Left colon (tissue), 2 donors: ENCODE measurements around the gene SRRM5. TPM values are rescaled to one million over a fixed set of nuclear protein-coding genes. Genes with fewer than 3 reads are reported as not detected.
A peak's percentile ranks its signal among the peaks of the same experiment; 100 is the strongest.
"Not testable (repeated sequence)": the region's sequence is repeated elsewhere in the genome, so short reads cannot be mapped to it uniquely, and the experiment has no call there.

Experiments used
- ATAC-seq: fragments of 200-7000 bp; cut with Tn5 transposase; one replicate; pipeline ENCODE4 v1.9.1; 2020; ENCODE audit warnings: mild to moderate bottlenecking, moderate library complexity
- DNase-seq, 2 donors: peaks; one replicate each; pipeline ENCODE4 v3.0.0-alpha.2; 2020
- intact Hi-C, 2 donors: fragments of 100-400 bp; cut with DNase I in 1 of 2; cut with micrococcal nuclease in 1 of 2; formaldehyde crosslinking; loops; one replicate each; pipeline versions ENCODE4 v1.11.2 to v1.14.0; 2022; cut with DNase I, micrococcal nuclease
- total RNA-seq, 2 donors: library from RNA; stranded (reverse); fragmentation: NEBNext Ultra II Directional; extraction: Animal tissue kit (Norgen Biotek cat#: 25700); gene quantifications; one replicate each; pipeline ENCODE4 v1.2.1, GENCODE V29; 2021
- donor health status: DM: no; HTN: no; CAD: no.
- donor health status: DM: yes; HTN: yes; CAD: no.

SRRM5 gene
- total RNA-seq, 2 donors from 2014 or later = 0.14 to 0.73 TPM

- DNase-seq = no peak
- no peak for ATAC-seq
- intact Hi-C loops = no loop called here
These were observed 19.6 kb downstream of the SRRM5 start for GRCh38 chr19:43631491-43631890.

- intact Hi-C loops = no loop called here
- no peak for DNase-seq
- ATAC-seq = no peak
These were observed 21.6 kb downstream of the SRRM5 start for GRCh38 chr19:43633520-43633919.

- DNase-seq = no peak
- intact Hi-C loops = no loop called here
- no peak for ATAC-seq
These were observed 22.2 kb downstream of the SRRM5 start for GRCh38 chr19:43634068-43634467.

GRCh38 chr19:43634506-43634871 lies 22.6 kb downstream of the SRRM5 start:
- DNase-seq = no peak
- intact Hi-C loops = no loop called here

DNA sequence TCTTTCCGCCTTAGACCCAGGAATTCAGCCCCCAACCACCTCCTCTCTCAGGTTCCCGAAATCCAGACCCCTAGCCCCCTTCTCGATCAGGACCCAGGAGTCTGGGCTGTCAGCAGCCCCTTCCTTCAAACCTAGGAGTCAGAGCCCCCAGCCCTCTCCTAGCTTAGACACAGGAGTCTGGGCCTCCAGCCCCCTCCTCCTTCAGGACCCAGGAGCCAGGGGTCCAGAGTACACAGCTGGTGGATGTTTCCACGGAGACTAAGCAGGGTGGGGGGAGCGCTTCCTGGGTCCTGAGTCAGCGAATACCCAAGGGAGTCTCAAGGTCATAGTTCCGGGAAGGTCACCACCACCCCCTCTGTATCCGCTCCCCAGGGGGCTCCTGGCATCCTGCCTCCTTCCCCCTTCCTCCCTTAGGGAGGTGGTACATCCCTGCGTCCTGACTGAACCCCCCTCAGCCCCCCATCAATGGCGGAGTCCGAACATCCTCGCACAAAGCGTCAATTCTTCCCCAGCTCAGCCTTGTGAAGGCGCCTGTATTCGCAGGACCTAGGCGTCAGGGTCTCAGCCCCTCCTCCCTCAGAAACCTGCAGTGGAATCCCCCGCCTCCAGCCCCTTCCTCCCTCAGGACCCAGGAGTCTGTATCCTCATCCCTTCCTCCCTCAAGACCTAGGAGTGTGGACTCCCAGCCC lies 23.1 kb downstream of the SRRM5 start:
- DNase-seq (no peak), ATAC-seq (no peak)
- intact Hi-C loops = no loop called here

More at GRCh38 chr19:43634506-43634871, 22.6 kb downstream of the SRRM5 start:
- ATAC-seq = no peak

DNA sequence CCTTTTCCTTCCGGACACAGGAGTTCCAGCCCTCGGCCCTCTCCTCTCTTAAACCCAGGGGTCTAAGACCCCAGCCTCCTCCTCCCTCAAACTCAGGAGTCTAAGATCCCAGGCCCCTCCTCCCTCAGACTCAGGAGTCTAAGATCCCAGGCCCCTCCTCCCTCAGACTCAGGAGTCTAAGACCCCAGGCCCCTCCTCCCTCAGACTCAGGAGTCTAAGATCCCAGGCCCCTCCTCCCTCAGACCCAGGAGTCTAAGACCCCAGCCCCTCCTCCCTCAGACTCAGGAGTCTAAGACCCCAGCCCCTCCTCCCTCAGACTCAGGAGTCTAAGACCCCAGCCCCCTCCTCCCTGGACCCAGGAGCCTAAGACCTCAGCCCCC lies 23.7 kb downstream of the SRRM5 start:
- DNase-seq, ATAC-seq, intact Hi-C loops: not testable (repeated sequence)

DNA sequence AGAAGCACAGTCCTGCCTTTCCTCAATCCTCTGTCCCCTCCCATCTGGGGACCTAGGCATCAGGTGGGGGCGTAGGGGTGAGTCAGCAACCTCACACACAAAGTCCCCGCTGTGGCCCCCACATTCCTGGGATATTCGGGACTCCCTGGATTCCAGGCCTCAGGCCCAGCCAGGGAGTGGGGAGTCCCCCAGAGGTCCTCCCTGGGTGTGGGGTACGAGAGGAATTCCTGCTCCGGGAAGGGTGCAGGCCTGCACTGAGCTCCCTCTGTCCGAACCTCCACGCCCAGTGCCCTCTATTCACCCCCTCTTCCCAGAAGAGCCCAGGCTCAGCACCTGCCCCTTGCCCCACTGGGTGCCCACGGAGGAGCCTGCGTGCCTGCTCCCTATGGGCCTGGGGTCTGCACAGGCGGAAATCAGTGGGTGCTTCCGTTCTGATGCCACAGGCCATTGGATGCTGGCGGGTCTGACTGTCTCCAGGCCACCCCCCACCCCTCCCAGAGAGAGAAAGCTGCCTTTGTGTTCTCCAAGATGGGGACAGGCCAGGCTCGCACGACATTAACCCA lies 24.3 kb downstream of the SRRM5 start:
- DNase-seq (no peak), ATAC-seq (no peak)
- intact Hi-C loops = no loop called here

- ATAC-seq (no peak), DNase-seq (no peak)
- intact Hi-C loops = no loop called here
These were observed 26.5 kb downstream of the SRRM5 start for GRCh38 chr19:43638214-43638994.

GRCh38 chr19:43638995-43639518 lies 27.2 kb downstream of the SRRM5 start:
- ATAC-seq = no peak
- intact Hi-C loops = no loop called here

GRCh38 chr19:43639519-43640423 lies 27.9 kb downstream of the SRRM5 start, which contains the start of gene CADM4:
Gene CADM4, minus strand, starts transcription at chr19:43639850. Its CDS starts 60 bp downstream, at chr19:43639790.
- peak; percentile 40 to 48 for DNase-seq
- intact Hi-C loops = loop anchor here in 1 of 2 donors (5.0 kb wide), 1 partner anchor 82 kb away; no protein-coding TSS in a partner anchor
- peak; percentile 89 for ATAC-seq

More at GRCh38 chr19:43638995-43639518, 27.2 kb downstream of the SRRM5 start:
- DNase-seq = no peak

DNA sequence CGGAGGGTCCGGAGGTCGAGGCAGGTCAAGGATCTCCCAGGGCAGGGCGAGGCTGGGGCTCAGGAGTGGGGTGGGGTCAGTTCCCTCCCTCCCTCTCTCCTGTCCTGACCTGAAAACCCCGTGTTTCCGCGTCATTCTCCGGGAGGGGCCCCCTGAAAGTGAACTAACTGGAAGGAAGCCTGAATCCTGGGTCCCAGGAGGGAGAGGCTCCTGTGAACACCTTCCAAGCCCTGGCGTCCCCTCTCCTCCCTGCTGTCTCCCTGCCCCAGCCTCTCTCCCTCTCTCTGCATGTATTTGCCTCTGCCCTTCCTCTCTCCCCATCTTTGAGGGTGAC lies 28.5 kb downstream of the SRRM5 start:
- DNase-seq (no peak), ATAC-seq (no peak)
- intact Hi-C loops = loop anchor here in 1 of 2 donors (5.0 kb wide), 1 partner anchor 83 kb away; no protein-coding TSS in a partner anchor

DNA sequence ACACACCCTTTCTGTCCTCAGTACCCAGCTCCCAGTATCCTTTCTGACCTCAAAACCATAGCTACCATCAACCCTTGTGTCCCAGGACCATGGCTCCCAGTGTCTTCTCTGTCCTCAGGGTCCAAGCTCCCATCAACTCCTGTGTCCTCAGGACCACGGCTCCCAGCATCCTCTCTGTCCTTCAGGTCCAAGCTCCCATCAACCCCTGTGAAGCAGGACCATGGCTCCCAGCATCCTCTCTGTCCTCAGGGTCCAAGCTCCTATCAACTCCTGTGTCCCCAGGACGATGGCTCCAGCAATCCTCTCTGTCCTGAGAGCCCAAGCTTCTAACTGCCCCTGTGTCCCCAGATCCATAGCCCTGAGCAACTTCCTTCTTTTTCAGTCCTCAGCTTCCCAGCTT lies 29.4 kb downstream of the SRRM5 start:
- intact Hi-C loops = loop anchor here in 1 of 2 donors (5.0 kb wide), 1 partner anchor 84 kb away; no protein-coding TSS in a partner anchor
- ATAC-seq = no peak
- no peak for DNase-seq

DNA sequence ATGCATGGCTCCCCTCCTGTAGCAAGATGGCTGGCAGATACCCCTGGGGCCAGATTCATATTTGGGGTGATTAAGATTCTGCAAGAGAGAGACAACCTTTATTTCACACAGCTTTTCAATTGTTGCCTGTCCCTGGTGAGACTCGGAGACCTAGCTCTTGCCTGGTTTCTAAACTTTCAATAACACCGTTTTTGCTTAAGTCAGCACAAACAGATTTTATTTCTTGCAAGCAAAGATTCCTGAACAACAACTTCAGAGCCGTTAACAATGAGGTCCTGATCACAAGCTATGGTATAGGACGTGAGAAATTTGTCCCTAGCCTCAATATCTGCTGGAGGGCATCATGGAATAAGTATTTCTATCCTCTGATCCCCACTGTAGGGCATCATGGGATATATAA lies 30.6 kb downstream of the SRRM5 start:
- no peak for ATAC-seq
- DNase-seq = no peak
- intact Hi-C loops = loop anchor here in 1 of 2 donors (5.0 kb wide), 1 partner anchor 85 kb away; no protein-coding TSS in a partner anchor

DNA sequence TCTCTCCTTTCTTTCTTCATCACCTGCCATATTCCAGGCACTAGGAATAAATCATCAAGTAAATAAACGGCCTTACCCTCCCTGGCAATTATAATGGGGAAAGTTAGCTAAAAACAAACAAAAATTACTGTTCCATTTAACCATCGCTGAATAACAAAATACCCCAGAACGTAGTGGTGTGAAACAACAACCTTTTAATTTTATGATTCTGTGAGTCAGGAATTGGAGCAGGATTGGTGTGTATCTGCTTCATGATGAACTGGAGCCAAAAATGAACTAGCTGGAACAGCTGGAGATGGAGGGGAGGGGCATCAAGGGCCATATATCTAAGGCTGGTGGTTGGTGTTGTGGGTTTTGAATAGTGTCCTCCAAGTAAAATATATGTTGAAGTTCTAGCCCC lies 31.4 kb downstream of the SRRM5 start:
- intact Hi-C loops = loop anchor here in 1 of 2 donors (5.0 kb wide), 1 partner anchor 86 kb away; no protein-coding TSS in a partner anchor

DNA sequence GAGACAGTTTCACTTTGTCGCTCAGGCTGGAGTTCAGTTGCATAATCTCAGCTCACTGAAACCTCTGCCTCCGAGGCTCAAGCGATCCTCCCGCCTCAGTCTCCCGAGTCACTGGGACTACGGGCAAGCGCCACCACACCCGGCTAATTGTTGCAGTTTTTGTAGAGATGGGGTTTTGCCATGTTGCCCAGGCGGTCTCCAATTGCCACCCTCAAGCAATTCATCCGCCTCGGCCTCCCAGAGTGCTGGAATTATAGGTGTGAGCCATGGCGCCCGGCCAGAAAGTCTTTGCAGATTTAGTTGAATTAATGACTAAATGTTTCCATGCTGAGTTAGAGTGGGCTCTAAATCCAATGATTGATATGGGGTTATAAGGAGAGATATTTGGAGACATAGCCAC lies 32.3 kb downstream of the SRRM5 start:
- ATAC-seq = no peak
- intact Hi-C loops = loop anchor here in 1 of 2 donors (5.0 kb wide), 1 partner anchor 87 kb away; no protein-coding TSS in a partner anchor
- DNase-seq = no peak

More for the DNA sequence above, 31.4 kb downstream of the SRRM5 start:
- ATAC-seq (no peak), DNase-seq (no peak)

DNA sequence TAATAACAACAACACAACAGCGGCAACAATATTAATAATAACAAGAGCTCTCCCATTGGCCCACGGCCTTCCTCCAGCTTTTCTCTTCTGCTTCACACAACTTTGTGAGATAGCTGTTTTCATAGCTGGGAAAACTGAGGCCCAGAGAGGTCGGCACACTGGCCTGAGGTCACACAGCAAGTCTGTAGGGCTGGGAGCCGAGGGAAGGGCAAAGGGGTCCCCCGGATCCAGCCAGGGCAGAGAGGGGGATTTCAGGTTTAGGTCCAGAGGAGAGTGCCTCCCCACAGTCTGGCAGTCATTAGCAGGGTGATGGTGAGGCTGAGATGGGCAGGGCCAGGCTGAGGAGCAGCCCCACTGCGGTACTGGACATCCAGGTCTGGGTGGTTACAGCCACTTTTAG lies 36.7 kb downstream of the SRRM5 start:
- DNase-seq (no peak), ATAC-seq (no peak)
- intact Hi-C loops = no loop called here

- intact Hi-C loops = no loop called here
- no peak for DNase-seq
- ATAC-seq = no peak
These were observed 37.6 kb downstream of the SRRM5 start for GRCh38 chr19:43649514-43649913.

GRCh38 chr19:43650276-43650675 lies 38.4 kb downstream of the SRRM5 start:
- ATAC-seq, DNase-seq: not testable (repeated sequence)
- intact Hi-C loops = loop anchor here in 1 of 2 donors (10.0 kb wide), 1 partner anchor 205 kb away; no protein-coding TSS in a partner anchor
